ENCODE measurements around the gene CLEC9A.

CLEC9A gene

DNA sequence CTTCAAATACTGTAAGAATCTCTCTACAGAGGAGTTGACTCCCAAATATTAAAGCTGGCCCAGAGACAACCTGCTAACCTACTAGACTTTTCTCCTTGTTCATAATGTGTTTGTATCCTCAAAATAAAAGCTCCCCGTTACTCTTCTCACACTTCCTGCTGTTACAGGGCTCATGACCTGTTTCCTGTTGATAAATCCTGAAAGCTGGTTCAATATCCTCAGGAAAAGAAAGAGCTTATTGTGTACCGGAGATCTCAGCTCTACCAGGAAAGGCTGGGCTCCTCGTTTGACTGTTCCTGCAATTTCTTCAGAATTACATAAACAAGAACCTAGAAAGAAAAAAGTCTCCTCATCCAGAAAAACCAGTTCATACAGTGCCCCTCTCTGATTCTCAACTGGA, 37.5 kb downstream of the CLEC9A start:
- TF ChIP-seq, protein P1, sequence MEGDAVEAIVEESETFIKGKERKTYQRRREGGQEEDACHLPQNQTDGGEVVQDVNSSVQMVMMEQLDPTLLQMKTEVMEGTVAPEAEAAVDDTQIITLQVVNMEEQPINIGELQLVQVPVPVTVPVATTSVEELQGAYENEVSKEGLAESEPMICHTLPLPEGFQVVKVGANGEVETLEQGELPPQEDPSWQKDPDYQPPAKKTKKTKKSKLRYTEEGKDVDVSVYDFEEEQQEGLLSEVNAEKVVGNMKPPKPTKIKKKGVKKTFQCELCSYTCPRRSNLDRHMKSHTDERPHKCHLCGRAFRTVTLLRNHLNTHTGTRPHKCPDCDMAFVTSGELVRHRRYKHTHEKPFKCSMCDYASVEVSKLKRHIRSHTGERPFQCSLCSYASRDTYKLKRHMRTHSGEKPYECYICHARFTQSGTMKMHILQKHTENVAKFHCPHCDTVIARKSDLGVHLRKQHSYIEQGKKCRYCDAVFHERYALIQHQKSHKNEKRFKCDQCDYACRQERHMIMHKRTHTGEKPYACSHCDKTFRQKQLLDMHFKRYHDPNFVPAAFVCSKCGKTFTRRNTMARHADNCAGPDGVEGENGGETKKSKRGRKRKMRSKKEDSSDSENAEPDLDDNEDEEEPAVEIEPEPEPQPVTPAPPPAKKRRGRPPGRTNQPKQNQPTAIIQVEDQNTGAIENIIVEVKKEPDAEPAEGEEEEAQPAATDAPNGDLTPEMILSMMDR (IDR thresholded peaks at IDR 0.05) = no peak

DNA sequence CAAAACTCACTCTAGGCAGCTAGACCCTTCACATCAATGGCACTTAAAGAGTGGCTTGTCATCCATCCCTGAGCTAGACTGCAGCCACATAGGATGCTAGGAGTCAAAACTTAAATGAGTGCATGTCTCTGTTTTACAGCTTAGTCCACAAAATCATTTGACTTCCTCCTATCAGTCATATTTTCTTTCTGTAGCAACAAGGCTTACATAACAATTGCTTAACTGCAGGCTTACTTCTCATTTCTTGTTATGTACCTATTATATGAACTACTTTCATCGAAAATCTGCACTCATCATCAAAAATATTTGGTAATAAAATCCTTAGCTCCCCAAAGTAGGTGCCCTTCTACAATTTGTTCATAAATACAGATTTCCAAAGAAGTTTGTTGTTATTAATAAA, 38.2 kb downstream of the CLEC9A start:
- TF ChIP-seq, protein P1 (IDR thresholded peaks at IDR 0.05) = no peak

DNA sequence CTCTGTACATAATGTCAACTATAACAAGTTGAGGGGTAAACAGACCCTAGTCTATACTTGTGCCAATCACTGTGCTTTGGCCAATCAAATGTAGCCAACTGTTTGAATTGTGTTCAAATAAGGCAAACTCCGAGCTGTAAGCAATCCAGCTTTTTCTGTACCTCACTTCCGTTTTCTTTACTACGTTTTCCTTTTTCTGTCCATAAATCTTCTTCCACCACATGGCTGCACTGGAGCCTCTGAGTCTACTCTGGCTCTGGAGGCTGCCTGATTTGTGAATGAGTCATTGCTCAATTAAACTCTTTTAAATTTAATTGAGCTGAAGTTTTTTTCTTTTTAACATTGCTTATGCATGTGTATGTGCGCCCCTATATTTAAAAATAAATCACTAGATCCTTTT, 38.6 kb downstream of the CLEC9A start:
- TF ChIP-seq, protein P1 (IDR thresholded peaks at IDR 0.05) = no peak

DNA sequence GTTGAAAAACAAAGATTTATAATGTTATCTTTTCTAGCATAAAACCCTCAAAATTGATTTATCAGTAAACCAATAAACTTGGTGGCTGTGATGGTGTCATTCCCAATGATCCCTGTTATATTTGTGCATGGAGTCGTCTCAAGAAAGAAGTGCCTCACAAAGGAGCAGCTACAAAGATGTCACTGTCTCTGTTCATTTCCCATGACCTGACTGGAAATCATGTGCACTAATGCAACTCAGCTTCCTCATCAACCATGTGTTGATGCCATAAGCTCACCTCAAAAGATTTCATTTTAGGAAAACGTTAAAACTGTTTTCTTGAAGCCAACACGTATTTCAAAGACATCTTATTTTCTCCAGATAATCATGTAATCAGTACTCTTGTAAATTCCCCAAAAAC, 39.5 kb downstream of the CLEC9A start:
- TF ChIP-seq, protein P1 (IDR thresholded peaks at IDR 0.05) = no peak

DNA sequence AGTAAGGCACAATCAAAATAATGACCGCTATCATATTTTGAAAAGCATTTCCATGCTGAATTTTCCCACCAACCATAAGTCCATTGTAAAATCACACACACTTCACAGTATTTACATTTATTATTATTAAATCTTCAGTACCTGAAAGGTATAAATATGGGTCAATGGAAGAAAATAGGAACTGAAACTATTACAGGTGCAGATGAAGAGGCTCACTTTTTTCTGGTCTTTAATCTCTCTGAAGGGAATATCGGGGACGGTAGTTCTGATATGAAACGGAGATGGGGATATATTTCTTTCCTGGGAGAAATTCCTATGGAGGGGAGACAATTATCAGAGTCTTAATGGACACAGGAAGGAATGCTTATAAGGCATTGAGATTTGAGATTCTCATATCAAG, 39.9 kb downstream of the CLEC9A start:
- TF ChIP-seq, protein P1 (IDR thresholded peaks at IDR 0.05) = no peak

DNA sequence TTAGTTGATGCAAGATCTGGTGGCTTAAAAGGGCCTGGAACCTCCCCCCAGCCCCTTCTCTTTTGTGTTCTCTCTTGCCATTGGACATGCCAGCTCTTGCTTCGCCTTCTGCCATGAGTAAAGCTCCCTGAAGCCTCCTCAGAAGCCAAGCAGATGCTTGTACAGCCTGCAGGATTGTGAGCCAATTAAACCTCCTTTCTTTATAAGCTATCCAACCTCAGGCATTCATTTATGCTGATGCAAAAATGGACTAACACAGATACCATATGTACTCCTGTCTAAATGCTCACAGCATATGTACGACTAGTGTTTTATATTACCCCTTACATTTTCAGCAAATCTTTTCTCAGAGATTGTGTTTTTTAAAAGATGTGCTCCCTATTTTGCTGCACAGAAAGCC, 41.6 kb downstream of the CLEC9A start:
- TF ChIP-seq, protein P1 (IDR thresholded peaks at IDR 0.05) = no peak

DNA sequence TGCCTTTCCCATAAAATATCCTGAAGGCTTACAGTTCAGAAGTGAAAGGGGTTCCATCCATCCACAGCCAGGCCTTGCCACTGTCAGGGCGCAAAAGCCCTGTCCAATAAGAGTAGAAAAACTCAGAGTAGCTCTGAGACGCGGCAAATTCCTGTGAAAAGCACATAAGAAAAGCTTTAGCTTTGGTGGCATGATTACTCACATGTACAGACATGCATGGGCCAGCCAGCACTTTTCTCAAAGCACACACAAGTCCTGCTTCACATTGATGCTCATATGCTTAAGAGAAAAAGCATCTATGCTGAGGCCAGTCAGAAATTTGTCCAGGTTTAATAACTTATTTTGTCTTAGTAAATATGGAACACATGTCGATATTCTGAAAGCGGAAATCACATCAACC, 42.8 kb downstream of the CLEC9A start:
- TF ChIP-seq, protein P1 (IDR thresholded peaks at IDR 0.05) = no peak

DNA sequence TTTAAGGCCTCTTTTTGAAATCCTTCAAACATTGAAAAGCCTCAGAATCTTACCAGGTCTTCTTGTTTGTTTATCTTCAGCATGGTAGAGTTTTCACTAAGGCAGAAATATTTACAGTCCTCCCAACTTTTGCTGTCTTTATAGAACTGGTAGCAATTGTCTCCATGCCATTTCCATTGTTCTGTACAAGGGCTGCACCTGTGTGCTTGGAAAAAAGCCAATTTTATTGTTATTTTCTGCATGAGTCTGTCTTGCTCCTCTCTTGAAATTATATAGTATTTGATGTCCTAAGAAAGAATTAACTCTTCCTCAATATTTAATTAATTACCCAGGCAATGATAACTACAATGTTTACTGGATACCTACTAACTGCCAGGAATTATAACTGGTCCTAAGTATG, 45.0 kb downstream of the CLEC9A start:
- TF ChIP-seq, protein P1 (IDR thresholded peaks at IDR 0.05) = no peak

All from LNCAP (cell line).